HG03342 (cell line): Measurements from ENCODE around the gene ZNF778.
"Not testable (repeated sequence)": the region's sequence is repeated elsewhere in the genome, so short reads cannot be mapped to it uniquely, and the experiment has no call there.

Experiments used
- ATAC-seq: cut with Tn5 transposase; IDR thresholded peaks from one replicate; pipeline ENCODE4 v1.9.1; 2021; ENCODE audit warnings: mild to moderate bottlenecking, moderate library complexity; ENCODE audit not compliant: unreplicated experiment

ZNF778 gene

DNA sequence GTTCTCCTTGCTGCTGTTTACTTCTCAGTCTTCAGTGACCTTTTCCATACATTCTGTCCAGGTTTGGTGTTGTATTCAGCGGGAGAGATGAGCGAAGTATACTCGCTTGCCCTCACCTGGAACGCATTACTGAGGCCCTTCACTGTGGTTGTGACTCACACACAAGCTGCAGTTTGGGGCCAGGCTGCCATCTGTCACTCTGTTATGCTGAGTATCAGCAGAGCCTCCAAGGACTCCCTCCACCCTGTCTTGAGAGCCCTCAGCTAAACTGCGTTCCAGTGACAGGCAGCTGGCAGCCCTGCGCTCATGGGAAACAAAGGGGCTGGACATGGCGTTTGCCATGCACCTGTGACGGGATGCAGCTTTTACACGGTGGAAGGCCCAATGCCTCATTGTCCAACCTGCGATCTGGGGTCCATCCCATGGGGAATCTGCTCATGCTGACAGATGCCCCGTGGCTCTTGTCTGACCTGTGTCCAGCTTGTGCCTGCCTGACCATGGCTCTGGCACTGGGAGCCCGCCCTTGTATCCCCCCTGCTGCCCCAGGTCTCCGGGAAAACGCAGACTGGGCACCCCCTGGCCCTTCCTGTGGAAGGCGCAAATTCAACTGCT lies 6.5 kb upstream of the ZNF778 start:
- no peak for ATAC-seq

DNA sequence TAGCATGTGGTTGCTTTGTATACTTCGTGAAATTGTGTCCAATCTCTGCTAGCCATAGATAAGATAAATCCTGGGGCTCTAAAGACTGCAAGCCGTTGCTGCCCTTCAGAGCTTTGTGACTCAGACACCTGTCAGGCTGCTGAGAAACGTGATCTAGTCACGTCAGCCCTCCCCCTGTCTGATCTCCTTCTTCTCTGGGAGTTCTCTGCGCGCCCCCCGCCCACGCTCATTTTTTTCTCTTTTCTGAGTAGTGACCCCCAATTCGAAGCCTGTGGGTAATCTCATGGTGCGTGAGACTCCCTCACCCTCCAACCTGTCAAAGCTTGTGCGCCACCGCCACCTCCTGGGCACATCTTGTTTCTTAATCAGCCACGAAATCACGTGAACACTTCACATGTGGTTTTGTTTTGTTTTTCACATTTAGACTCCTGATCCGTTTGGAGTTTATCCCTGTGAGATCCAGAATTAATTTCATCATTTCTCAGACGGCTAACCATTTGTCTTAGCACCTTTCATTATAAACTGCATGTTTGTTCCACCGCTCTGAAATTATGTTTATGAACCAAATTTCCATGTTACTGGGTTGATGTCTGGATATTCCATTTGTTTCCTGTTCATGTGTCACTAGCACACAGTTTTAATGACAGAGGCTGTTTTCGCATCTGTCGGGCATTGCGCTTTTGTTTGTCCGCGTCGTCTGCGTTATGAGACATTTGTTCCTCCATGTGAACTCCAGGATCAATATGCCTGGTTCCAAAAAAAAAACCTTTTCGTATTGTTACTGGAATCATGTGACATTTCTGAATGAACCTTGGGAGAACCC lies 977 bp upstream of the ZNF778 start:
- no peak for ATAC-seq

DNA sequence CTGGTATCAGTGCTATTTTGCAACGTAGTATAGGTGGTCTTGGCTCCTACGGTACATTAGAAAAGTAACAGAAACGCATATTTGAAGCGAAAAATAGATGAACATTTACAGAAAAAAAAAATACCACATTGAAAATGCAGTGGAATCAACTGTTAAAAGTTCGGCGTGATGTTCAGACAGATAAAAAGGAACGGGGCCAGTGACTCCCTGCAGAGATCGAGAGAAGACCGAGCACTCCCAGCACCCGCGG lies 440 bp upstream of the ZNF778 start:
- no peak for ATAC-seq

DNA sequence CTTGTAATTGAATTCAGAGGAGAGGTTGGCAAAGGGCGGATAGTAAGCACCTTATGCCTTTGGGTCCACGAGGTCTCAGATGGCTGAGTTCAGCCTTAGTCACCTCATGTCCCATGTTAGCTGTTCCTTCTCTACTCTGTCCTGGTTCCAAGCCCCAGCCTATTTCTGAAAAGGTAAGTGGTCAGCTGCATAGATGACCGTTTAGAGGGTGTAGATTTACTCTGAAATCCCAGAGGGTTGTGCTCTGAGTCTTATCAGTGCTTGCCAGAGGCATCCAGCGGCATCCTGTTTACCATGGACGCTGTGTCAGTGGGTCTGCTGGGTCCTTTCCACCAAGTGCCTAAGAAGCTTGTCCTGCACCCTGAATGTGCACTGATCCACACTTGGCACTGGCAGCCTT lies 1.9 kb downstream of the ZNF778 start:
- ATAC-seq, result no peak

DNA sequence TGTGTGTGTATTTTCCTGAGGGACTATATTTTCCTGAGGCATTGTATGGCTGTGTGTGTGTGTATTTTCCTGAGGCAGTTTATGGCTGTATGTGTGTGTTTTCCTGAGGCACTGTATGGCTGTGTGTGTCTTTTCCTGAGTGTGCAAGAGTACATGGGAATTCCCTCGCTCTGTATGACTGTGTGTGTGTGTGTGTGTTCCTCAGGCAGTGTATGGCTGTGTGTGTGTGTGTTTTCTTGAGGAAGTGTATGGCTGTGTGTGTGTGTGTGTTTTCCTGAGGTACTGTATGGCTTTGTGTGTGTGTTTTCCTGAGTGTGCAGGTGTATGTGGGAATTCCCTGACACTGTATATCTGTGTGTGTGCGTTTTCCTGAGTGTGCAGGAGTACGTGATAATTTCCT lies 4.1 kb downstream of the ZNF778 start:
- no peak for ATAC-seq

DNA sequence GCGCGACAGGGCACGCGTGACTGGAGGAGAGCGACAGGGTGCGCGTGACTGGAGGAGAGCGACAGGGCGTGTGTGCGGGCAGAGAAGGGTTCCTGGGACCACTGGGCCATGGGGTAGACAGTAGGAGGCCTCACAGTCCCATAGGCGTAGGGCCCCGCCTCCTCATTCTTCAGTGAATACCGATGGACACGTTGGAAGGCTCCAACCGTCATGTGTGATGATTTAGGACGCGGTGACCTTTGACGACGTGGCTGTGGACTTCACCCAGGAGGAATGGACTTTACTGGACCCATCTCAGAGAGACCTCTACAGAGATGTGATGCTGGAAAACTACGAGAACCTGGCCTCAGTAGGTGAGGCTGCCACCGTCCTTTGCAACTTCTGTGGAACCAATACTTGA lies 5.4 kb downstream of the ZNF778 start:
- ATAC-seq, result no peak

DNA sequence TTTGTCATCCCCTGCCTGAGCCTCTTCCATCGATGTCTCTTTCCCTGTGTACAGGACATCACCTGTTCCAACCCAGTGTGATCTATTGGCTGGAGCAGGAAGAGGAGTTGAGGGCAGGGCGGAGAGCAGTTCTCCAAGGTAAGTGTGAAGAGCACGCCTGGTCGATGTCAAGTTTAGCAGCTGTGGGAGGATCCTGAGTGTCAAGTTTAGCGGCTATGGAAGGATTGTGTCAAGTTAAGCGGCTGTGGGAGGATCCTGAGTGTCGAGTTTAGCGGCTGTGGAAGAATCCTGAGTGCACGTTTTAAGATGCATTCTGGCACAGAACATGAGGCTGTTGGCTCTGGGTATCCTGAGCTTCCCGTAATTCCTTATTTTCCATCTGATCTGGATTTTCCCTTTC lies 7.2 kb downstream of the ZNF778 start:
- ATAC-seq, result no peak

DNA sequence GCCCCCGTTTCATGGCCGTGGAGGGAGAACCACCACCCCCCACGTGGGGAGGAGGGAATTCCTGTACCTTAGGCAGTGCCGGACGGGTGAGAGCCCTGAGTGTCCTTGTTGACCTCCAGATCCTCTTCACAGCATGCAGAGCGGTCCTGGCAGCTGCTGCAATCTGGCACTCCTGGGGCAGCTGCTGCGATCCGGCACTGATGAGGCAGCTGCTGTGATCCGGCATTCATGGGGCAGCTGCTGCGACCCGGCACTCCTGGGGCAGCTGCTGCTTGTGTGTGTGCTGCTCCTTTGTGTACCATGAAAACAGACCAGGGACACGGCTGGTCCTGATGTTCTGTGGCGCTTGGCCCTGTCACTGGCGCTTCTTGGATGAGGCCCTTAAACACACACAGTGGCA lies 12.8 kb downstream of the ZNF778 start:
- no peak for ATAC-seq

DNA sequence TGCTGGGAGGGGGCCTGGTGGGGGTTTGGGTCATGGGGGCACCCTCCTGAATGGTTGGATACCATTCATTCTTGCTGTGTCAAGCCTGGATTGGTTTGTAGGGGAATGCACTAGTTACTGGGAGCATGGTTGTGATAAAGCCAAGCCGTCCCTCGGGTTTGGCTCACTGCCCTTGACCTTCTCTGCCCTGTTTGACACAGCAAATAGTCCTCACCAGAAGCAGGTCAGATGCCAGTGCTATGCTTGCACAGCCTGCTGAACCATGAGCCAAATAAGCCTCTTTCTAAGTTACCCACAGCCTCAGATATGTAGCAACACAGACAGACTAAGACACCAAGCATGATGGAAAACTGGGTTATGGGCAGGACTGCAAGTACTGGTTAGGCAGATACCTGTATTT lies 14.6 kb downstream of the ZNF778 start:
- no peak for ATAC-seq

DNA sequence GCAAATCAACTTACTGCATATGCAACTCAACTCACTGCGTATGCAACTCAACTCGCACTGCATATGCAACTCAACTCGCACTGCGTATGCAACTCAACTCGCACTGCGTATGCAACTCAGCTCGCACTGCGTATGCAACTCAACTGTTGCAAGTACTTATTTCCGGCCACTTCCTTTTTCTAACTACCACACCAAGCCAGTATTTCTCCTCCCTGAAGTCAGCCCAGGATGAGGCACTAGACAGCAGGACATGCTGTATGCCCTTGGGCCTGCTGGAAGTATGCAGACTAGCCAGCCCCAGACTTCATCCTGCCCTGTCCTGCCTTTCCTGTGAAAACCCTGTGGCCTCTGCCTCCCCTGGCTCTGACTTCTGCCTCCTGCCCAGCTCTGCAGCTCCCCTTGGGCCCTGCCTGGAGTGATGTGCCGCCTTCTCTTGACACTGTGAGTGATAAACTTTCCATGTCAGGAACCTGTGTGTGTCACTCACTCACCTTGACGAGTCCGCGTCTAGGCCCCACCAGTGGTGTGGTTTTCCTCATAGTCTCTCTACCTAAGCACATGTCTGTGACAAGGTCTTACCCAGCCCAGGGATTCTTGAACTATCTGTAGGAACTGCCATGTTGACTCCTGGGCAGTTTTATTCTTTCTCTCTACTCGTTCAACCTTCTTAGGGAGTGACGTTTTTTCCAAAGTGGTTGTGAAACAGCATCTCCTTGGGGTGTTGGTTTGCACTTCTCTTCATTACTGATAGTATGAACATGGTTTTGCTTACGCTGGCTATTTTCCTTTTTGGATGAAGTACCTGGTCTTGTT lies 16.4 kb downstream of the ZNF778 start:
- no peak for ATAC-seq

DNA sequence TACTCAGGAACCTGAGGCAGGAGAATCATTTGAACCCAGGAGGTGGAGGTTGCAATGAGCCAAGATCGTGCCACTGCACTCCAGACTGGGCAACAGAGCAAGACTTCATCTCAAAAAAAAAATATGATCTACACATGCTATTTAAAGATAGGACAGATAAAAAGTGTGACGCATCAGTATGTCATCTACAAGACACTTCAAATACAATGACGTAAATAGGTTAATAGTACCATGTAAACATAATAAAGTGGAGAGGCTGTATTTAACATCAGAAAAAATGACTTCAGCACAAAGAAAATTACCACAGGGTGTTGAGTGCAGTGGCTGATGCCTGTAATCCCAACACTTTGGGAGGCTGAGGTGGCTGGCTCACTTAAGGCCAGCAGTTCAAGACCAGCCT lies 20.2 kb downstream of the ZNF778 start:
- ATAC-seq, result no peak

DNA sequence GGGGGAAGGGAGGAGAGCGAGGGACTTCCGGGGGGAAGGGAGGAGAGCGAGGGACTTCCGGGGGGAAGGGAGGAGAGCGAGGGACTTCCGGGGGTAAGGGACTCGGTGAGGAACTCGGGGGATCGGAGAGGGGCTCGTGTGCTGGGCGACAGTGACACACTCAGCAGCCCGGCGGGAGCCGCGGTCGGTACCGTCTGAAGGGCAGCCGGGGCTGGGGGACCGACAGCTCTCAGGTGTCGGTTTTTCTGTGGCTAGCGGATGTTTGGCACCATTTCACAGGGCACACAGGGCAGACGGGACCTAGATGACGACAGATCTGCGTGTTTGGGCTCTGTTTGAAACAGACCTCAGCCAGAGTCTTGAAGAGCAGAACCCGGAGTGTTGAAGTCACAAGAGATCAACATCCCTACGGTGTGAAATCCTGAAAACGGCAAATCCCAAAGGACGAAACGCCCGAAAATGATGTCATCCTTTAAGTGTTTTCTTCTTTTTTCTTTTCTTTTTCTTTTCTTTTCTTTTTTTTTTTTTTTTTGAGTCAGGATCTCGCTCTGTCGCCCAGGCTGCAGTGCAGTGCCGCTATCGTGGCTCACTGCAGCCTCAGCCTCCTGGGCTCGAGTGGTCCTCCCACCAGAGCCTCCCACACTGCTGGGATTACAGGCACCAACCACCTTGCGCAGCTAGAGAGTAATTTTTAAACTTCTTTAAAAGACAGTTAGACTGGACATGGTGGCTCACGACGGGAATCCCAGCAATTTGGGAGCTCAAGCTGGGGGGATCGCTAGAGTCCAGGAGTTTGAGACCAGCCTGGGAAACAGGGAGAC lies 23.9 kb downstream of the ZNF778 start:
- peak; percentile 55 for ATAC-seq

DNA sequence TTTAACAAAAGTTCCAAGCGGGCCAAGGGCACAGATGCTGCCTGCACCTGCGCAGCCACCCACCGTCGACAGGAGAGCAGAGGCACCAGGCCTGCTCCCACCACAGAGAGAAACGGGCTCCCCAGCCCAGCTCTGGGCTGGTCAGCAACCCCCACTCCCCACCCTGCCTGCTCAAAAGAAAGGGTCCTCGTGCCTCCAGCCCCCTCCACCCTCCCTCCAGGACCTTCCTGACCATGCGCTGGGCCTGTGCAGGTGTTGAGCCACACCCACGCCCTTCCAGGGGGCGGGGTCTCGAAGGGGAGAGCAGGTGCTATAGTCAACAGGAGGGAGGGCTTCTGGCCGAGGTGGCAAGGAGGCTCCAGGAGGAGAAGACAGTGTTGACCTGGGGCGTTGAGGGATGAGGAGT lies 25.3 kb downstream of the ZNF778 start:
- no peak for ATAC-seq

DNA sequence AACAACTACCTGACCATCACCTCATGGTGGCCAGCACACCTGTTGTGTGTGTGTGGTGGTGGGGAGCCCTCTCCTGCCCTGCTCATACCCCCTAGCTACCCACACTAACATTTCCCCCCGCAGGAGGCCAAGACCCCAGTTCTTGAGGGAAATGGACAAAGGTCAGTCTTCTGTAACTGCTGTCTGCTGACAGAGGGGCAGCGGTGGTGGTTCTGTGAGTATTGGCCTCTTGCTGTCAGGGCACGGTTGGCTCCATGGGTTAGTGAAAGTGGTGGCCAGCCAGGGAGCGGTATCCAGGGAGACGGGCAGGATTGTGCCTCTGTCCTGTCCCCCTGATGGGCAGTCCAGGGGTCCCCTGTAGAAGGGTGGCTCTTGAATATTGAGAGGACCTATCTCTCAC lies 26.2 kb downstream of the ZNF778 start:
- ATAC-seq, result no peak

DNA sequence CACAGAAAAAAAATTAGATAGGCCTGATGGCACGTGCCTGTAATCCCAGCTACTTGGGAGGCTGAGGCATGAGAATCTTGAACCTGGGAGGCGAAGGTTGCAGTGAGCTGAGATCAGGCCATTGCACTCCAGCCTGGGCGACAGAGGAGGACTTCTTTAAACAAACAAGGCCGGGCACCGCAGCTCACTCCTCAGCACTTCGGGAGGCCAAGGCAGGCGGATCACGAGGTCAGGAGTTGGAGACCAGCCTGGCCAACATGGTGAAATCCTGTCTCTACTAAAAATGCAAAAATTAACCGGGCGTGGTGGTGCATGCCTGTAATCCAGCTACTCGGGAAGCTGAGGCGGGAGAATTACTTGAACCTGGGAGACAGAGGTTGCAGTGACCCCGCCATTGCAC lies 26.8 kb downstream of the ZNF778 start:
- ATAC-seq, result not testable (repeated sequence)

DNA sequence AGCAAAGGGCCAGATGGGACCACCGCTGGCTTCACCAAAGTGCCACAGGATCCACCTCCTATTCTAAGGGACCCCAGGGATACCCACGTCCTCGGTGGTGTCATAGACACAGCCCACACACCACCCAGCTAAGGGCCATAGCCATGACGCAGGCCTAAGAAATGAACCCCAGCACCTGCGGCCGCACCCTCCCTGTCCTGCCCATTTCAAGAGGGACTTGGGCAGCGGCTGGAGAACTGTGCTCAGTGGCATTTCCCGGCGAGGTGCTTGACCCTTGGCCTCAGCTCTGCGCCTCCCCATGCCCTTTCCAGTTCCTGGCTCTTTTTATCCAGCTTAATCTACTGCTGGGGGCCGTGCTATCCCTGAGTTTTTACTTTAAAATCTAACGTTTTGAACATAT lies 27.3 kb downstream of the ZNF778 start:
- no peak for ATAC-seq

DNA sequence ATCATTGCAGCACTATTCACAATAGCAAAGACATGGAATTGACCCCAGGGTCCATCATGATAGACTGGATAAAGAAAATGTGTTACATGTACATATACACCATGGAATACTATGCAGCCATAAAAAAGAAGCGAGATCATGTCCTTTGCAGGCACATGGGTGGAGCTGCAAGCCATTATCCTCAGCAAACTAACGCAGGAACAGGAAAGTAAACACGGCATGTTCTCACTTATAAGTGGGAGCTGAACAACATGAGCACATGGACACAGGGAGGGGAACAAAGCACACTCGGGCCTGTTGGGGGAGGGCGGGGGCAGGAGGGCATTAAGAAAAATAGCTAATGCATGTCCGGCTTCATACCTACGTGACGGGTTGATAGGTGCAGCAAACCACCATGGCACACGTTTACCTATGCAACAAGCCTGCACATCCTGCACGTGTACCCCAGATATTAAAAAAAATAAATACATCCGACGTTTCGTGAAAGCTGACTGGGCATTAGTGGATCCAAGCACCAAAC lies 28.9 kb downstream of the ZNF778 start:
- no peak for ATAC-seq

DNA sequence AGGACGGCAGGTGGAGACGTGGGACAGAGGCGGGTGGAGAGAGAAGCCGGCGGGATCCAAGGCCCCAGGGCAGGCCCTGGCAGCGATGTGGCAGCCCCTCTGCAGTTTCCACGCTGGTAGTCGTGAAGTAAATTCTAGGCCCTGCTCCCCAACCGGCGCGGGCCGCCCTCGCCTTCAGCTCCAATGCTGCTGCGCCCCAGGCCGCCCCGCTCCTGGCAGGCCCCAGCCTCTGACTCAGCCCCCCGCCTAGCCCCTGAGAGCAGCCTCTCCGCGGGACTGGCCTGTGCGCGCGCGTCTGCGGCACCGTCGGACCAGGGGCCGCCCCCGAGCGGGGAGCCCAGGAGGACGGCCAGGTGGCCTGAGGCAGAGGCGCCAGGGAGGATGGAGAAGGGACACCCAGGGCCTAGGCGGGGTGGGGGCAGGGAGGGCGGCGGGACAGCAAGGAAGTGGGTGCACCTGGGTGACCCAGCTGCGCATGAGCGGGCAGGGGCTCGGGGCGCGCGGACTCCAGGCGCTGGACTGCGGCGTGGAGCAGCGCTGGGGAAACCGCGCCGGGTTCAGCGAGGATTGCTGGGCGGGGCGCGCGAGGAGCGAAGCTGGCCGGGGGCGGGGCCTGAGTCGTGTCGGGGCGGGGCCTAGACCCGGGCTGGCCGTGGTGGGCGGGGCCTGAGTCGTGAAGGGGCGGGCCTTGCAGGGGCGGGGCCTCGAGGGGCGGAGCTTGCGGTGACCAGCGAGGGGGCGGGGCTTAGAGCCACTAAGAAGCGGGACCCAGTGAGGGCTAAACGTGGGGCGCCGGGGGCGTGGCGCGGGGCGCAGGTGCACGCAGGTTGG lies 29.6 kb downstream of the ZNF778 start:
- ATAC-seq, result peak; percentile 71

DNA sequence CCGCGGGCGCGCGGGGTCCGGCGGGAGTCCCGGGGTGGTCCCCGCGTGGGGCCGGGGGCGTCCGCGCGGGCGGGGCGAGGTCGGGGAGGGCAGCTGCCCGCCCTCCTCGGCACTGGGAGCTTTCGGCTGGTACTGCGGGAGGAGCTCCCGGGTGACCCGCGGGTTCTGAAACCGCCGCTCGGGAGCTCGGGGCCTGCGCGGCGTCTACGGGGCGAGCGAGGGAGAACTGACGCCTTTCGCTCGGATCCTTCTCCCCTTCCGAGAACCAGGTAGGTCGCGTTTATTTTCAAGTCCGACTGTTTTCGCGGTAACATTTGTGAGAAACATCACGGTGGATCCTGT lies 30.2 kb downstream of the ZNF778 start:
- peak; percentile 37 for ATAC-seq

DNA sequence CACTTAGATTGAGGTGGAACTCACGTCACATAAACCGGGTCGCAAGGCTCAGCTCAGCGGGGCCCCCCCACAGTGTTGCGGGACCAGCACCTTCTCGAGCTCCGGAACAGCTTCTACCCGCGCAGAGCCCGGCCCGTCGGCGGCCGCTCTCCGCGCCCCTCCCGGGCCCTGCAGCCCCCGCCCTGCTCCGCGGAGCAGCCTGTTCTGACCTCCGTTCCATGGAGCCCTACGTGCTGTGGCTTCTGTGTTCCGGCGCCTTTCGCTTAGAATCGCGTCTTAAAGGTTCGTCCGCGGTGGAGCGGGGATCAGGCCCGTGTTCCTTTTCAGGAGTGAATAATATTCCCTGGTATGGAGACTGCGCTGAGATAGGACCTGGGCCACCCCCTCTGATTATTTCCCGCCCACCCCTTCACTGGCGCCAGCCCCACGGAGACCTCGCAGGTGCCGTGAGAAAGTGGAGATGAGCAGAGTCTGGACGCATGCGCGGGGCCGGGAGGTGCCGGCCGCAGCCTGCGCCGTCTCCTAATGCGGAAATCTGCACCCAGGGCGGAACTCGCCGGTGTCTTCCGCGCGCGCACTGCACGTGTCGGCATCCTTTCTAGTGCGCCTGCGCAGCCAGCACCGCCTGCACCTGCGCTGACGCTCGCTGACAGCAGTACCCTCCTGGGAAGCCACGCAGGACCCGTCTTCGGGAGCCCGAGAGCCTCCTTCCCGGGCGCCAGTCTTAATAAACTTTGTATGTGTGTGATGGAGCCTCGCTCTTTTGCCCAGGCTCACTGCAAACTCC lies 30.9 kb downstream of the ZNF778 start:
- ATAC-seq, result no peak
